ENCODE results near the gene WNT7A. TPM values are rescaled to one million over a fixed set of nuclear protein-coding genes. Genes with fewer than 3 reads are reported as not detected.

The WNT7A gene
- total RNA-seq, 1 experiment from 2014 or later: 0.34 TPM

GRCh38 chr3:13851091-13851849 lies 28.6 kb downstream of the WNT7A start:
- Histone ChIP-seq H3K4me1 (ENCODE audit: control insufficient read depth in 1 of 2, insufficient read depth in 2 of 2, low read length in 2 of 2) (peaks cover 39 to 65% of the 10 kb centered on the region in 2 experiments), H3K27ac (ENCODE audit: low read depth, low read length) (peak overlapping the region; percentile 49), H3K79me2 (ENCODE audit: insufficient read depth, low read length) (no peaks in the 10 kb centered on the region), H4K20me1 (ENCODE audit: insufficient read depth) (no peaks in the 10 kb centered on the region), H3K9me2 (ENCODE audit: insufficient read depth) (no peaks in the 10 kb centered on the region), H3K4me2 (ENCODE audit: low read length) (peak overlapping the region; percentile 84), H3K27me3 (ENCODE audit: insufficient read depth, low read length) (no peaks in the 10 kb centered on the region), H3K36me3 (ENCODE audit: control insufficient read depth in 1 of 2, insufficient read depth in 2 of 2, low read length in 2 of 2) (no peaks in the 10 kb centered on the region), H3K9ac (ENCODE audit: low read length) (peak overlapping the region; percentile 53), H2AFZ (ENCODE audit: low read depth, low read length, poor library complexity, severe bottlenecking) (no peak overlapping the region), H3K4me3 (replicated peaks in 1 of 2; ENCODE audit: low read depth in 1 of 2, low read length in 2 of 2) (no peak overlapping the region), H3K9me3 (ENCODE audit: control insufficient read depth in 1 of 2, insufficient read depth in 1 of 2, low read depth in 1 of 2, low read length in 2 of 2) (no peaks in the 10 kb centered on the region)
- TF ChIP-seq EGR1 (IDR thresholded peaks at IDR 0.05; ENCODE audit: low read depth) (no peak), EZH2phosphoT487 (IDR thresholded peaks at IDR 0.05; ENCODE audit: borderline replicate concordance) (no peak), POLR2A (IDR thresholded peaks at IDR 0.05; ENCODE audit: borderline replicate concordance, extremely low read depth, insufficient read depth, insufficient read length) (no peak), ZFX (IDR thresholded peaks at IDR 0.05) (no peak), ZBTB33 (IDR thresholded peaks at IDR 0.05; ENCODE audit: extremely low read depth, insufficient replicate concordance, low read length) (no peak), MAX (IDR thresholded peaks at IDR 0.05) (no peak), SP1 (IDR thresholded peaks at IDR 0.05; ENCODE audit: low read depth) (no peak), ATF3 (IDR thresholded peaks at IDR 0.05) (no peak), EZH2 (IDR thresholded peaks at IDR 0.05) (no peak), POLR2AphosphoS5 (IDR thresholded peaks at IDR 0.05; ENCODE audit: low read depth, low read length) (no peak), JUND (IDR thresholded peaks at IDR 0.05) (no peak), SRF (IDR thresholded peaks at IDR 0.05; ENCODE audit: low read depth) (no peak), FOSL1 (IDR thresholded peaks at IDR 0.05; ENCODE audit: low read depth) (no peak), REST (IDR thresholded peaks at IDR 0.05; ENCODE audit: low read depth) (no peak), SIN3A (IDR thresholded peaks at IDR 0.05; ENCODE audit: low read depth) (no peak)
- RAD21 ChIA-PET (ENCODE audit: low non-redundant PET in 1 of 2, low total read pairs in 2 of 2, uncharacterized antibody in 2 of 2, unreplicated experiment in 2 of 2): no interaction called here
- no TSS peak for BruUV-seq (replicated peaks)
- intact Hi-C loops (cut with micrococcal nuclease): no loop called here
- CTCF ChIA-PET: no interaction called here
- POLR2A ChIA-PET: no interaction called here
- ATAC-seq (no peak), DNase-seq (ENCODE audit: low read depth, low spot score) (no peak)
